SU-DHL-6 (cell line): ENCODE measurements around the gene LCOR.

Experiments
- CTCF ChIP-seq: fragments of 200-600 bp; sonication (generic); IDR thresholded peaks from one replicate; pipeline ENCODE4 v1.5.1; 2017; ENCODE audit warnings: antibody characterized with exemption, mild to moderate bottlenecking, low read length, moderate library complexity; ENCODE audit not compliant: insufficient read depth, poor library complexity, severe bottlenecking
- EZH2phosphoT487 ChIP-seq: fragments of 200-600 bp; sonication (generic), shearing (Covaris generic); conservative IDR thresholded peaks from 2 replicates; pipeline ENCODE4 v1.6.1; 2018; ENCODE audit warnings: mild to moderate bottlenecking, antibody characterized with exemption, low read length, moderate library complexity, mixed read lengths

- TF ChIP-seq CTCF (no peak), EZH2phosphoT487 (no peak)
Measured at GRCh38 chr10:96794836-96795733, 37.0 kb upstream of the LCOR start.
